ENCODE measurements around the gene TIRAP. TPM values are rescaled to one million over a fixed set of nuclear protein-coding genes. Genes with fewer than 3 reads are reported as not detected.
A peak's percentile ranks its signal among the peaks of the same experiment; 100 is the strongest.

The TIRAP gene
- total and polyA plus RNA-seq, 9 of the 15 experiments (the other 6 are each of a cell fraction or from before 2014, with no cell fraction given), result 0.60 to 8.7 (median 3.7) TPM

- TF ChIP-seq RREB1 (CRISPR knock-in tag; IDR thresholded peaks at IDR 0.05) (no peak), ZNF551 (CRISPR knock-in tag; IDR thresholded peaks at IDR 0.05) (no peak), C11orf30 (IDR thresholded peaks at IDR 0.05; ENCODE audit: low read depth) (peak; percentile 99), E2F5 (CRISPR knock-in tag; IDR thresholded peaks at IDR 0.05) (no peak), RBBP5 (IDR thresholded peaks at IDR 0.05; ENCODE audit: borderline replicate concordance, insufficient read depth, low read length, poor library complexity, severe bottlenecking) (peak; percentile 84), ZNF589 (CRISPR knock-in tag; IDR thresholded peaks at IDR 0.05; ENCODE audit: low read depth) (0 out of 2 replicates have a peak, but pooled peaks have one; percentile 49), ZNF175 (CRISPR knock-in tag; IDR thresholded peaks at IDR 0.05; ENCODE audit: low read depth) (no peak), ATF2 (CRISPR knock-in tag; IDR thresholded peaks at IDR 0.05) (no peak), SAFB2 (IDR thresholded peaks at IDR 0.05; ENCODE audit: borderline replicate concordance, low read depth, low read length, severe bottlenecking) (no peak), GATAD2A (IDR thresholded peaks at IDR 0.05) (no peak), ETV5 (CRISPR knock-in tag; IDR thresholded peaks at IDR 0.05; ENCODE audit: low read depth) (peak; percentile 94), CHD2 (IDR thresholded peaks at IDR 0.05; ENCODE audit: low read depth, low read length) (no peak), TBL1XR1 (IDR thresholded peaks at IDR 0.05; ENCODE audit: low read length in 2 of 2) (peak in 1 of 2 experiments; percentile 87; a peak in 2 of 4 replicates), ZNF133 (CRISPR knock-in tag; IDR thresholded peaks at IDR 0.05) (no peak), PCBP2 (IDR thresholded peaks at IDR 0.05; ENCODE audit: low read depth, low read length, poor library complexity, severe bottlenecking) (no peak), ZNF395 (CRISPR knock-in tag; IDR thresholded peaks at IDR 0.05) (peak; percentile 96), BHLHE40 (IDR thresholded peaks at IDR 0.05; ENCODE audit: low read length) (peak; percentile 49; the same call in 1 of the 2 replicates), ZNF121 (CRISPR knock-in tag; conservative IDR thresholded peaks at IDR 0.05) (no peak)
Observed at GRCh38 chr11:126268708-126269579, 13.9 kb upstream of the TIRAP start, which contains the start of the genes FOXRED1 and SRPRA (continued).

Data from K562 (cell line).